ENCODE data around the gene ACP2.

ACP2 gene

GRCh38 chr11:47244448-47245350 lies 3.9 kb downstream of the ACP2 start:
- peak overlapping the region in 2 of 10 experiments; percentile 11 to 35; a peak in 2 of 20 replicates for H3K4me3 ChIP-seq
- H3K4me2 ChIP-seq: peak overlapping the region in 4 of 11 experiments; percentile 47 to 100 (median 96); a peak in 7 of 22 replicates

GRCh38 chr11:47243454-47243853 lies 5.2 kb downstream of the ACP2 start:
- peak overlapping the region in 3 of 11 experiments; percentile 3 to 13 (median 5); a peak in 2 of 22 replicates for H3K9ac ChIP-seq
- H3K4me3 ChIP-seq: no peak overlapping the region
- no peaks in the 10 kb centered on the region for H3K27me3 ChIP-seq
- peaks cover 0 to 12% (median 0%) of the 10 kb centered on the region in 11 experiments; a peak in 2 of 22 replicates for H4K20me1 ChIP-seq
- H3K36me3 ChIP-seq: peaks cover 70 to 90% (median 84%) of the 10 kb centered on the region in 11 experiments
- peak overlapping the region in 3 of 11 experiments; percentile 92 to 100 (median 99); a peak in 3 of 22 replicates for H3K4me2 ChIP-seq
- H3K4me1 ChIP-seq: peaks cover 27 to 85% (median 32%) of the 10 kb centered on the region in 10 experiments
- no peaks in the 10 kb centered on the region for H3K9me3 ChIP-seq (replicated peaks in 1 of 11)
- H3K27ac ChIP-seq: peak overlapping the region in 3 of 11 experiments; percentile 17 to 92 (median 92); a peak in 5 of 22 replicates
- TF ChIP-seq Cebpa-rat (IDR thresholded peaks at IDR 0.05): no peak

More at GRCh38 chr11:47244448-47245350, 3.9 kb downstream of the ACP2 start:
- Histone ChIP-seq H3K27ac (peak overlapping the region in 4 of 11 experiments; percentile 71 to 92 (median 85); a peak in 8 of 22 replicates), H3K4me1 (peaks cover 21 to 78% (median 27%) of the 10 kb centered on the region in 10 experiments), H4K20me1 (peaks cover 0 to 3% (median 0%) of the 10 kb centered on the region in 11 experiments; a peak in 1 of 22 replicates), H3K27me3 (no peaks in the 10 kb centered on the region), H3K9ac (peak overlapping the region in 6 of 11 experiments; percentile 31 to 68 (median 54); a peak in 10 of 22 replicates), H3K36me3 (peaks cover 57 to 78% (median 72%) of the 10 kb centered on the region in 11 experiments), H3K9me3 (replicated peaks in 1 of 11) (no peaks in the 10 kb centered on the region)
- TF ChIP-seq Cebpa-rat (IDR thresholded peaks at IDR 0.05): no peak

GRCh38 chr11:47242596-47243192 lies 5.9 kb downstream of the ACP2 start:
- peaks cover 21 to 89% (median 26%) of the 10 kb centered on the region in 10 experiments for H3K4me1 ChIP-seq
- H3K9ac ChIP-seq: peak overlapping the region in 3 of 11 experiments; percentile 3 to 13 (median 5); a peak in 1 of 22 replicates
- no peak for TF ChIP-seq Cebpa-rat (IDR thresholded peaks at IDR 0.05)
- H3K9me3 ChIP-seq (replicated peaks in 1 of 11): no peaks in the 10 kb centered on the region
- no peaks in the 10 kb centered on the region for H3K27me3 ChIP-seq
- peaks cover 0 to 18% (median 0%) of the 10 kb centered on the region in 11 experiments; a peak in 3 of 22 replicates for H4K20me1 ChIP-seq
- H3K36me3 ChIP-seq: peaks cover 77 to 97% (median 91%) of the 10 kb centered on the region in 11 experiments
- no peak overlapping the region for H3K4me3 ChIP-seq
- H3K4me2 ChIP-seq: peak overlapping the region in 2 of 11 experiments; percentile 99 to 100; a peak in 3 of 22 replicates
- H3K27ac ChIP-seq: peak overlapping the region in 3 of 11 experiments; percentile 17 to 92 (median 92); a peak in 5 of 22 replicates

- Histone ChIP-seq H3K36me3 (peaks cover 84 to 100% (median 93%) of the 10 kb centered on the region in 11 experiments), H3K27ac (peak overlapping the region in 2 of 11 experiments; percentile 92; a peak in 5 of 22 replicates)
Measured at GRCh38 chr11:47241841-47242301, 6.7 kb downstream of the ACP2 start.

GRCh38 chr11:47239852-47240251 lies 8.8 kb downstream of the ACP2 start:
- Histone ChIP-seq H4K20me1 (peaks cover 0 to 18% (median 0%) of the 10 kb centered on the region in 11 experiments; a peak in 3 of 22 replicates), H3K4me3 (no peak overlapping the region), H3K4me2 (peak overlapping the region in 6 of 11 experiments; percentile 17 to 65 (median 39); a peak in 11 of 22 replicates), H3K27me3 (no peaks in the 10 kb centered on the region), H3K36me3 (peaks cover 88 to 100% (median 97%) of the 10 kb centered on the region in 11 experiments), H3K27ac (0 out of 22 replicates have a peak overlapping the region, but pooled peaks of 1 of the 11 experiments have one; percentile 2), H3K9me3 (replicated peaks in 1 of 11) (no peaks in the 10 kb centered on the region), H3K9ac (no peak overlapping the region; a peak in 1 of 22 replicates), H3K4me1 (peaks cover 14 to 77% (median 19%) of the 10 kb centered on the region in 10 experiments)
- TF ChIP-seq Cebpa-rat (IDR thresholded peaks at IDR 0.05): no peak

More at GRCh38 chr11:47241841-47242301, 6.7 kb downstream of the ACP2 start:
- Histone ChIP-seq H3K9ac (peak overlapping the region in 1 of 11 experiments; percentile 13; a peak in 1 of 22 replicates), H3K9me3 (replicated peaks in 1 of 11) (no peaks in the 10 kb centered on the region), H3K4me3 (no peak overlapping the region), H4K20me1 (peaks cover 0 to 18% (median 0%) of the 10 kb centered on the region in 11 experiments; a peak in 3 of 22 replicates), H3K4me1 (peaks cover 14 to 87% (median 19%) of the 10 kb centered on the region in 10 experiments), H3K27me3 (no peaks in the 10 kb centered on the region), H3K4me2 (peak overlapping the region in 2 of 11 experiments; percentile 99 to 100; a peak in 3 of 22 replicates)
- no peak for TF ChIP-seq Cebpa-rat (IDR thresholded peaks at IDR 0.05)

GRCh38 chr11:47236482-47236881 lies 12.1 kb downstream of the ACP2 start:
- H3K9ac ChIP-seq: peak overlapping the region in 1 of 11 experiments; percentile 31; a peak in 2 of 22 replicates
- no peaks in the 10 kb centered on the region for H3K27me3 ChIP-seq
- H3K27ac ChIP-seq: no peak overlapping the region
- H4K20me1 ChIP-seq: peaks cover 0 to 38% (median 0%) of the 10 kb centered on the region in 11 experiments; a peak in 4 of 22 replicates
- peaks cover 65 to 98% (median 88%) of the 10 kb centered on the region in 11 experiments for H3K36me3 ChIP-seq
- H3K4me2 ChIP-seq: peak overlapping the region in 2 of 11 experiments; percentile 3 to 19; a peak in 2 of 22 replicates
- H3K4me3 ChIP-seq: no peak overlapping the region
- no peak for TF ChIP-seq Cebpa-rat (IDR thresholded peaks at IDR 0.05)
- peaks cover 14 to 43% (median 19%) of the 10 kb centered on the region in 10 experiments for H3K4me1 ChIP-seq
- no peaks in the 10 kb centered on the region for H3K9me3 ChIP-seq (replicated peaks in 1 of 11)

GRCh38 chr11:47235163-47235562 lies 13.5 kb downstream of the ACP2 start:
- Histone ChIP-seq H3K4me1 (peaks cover 14 to 41% (median 18%) of the 10 kb centered on the region in 10 experiments), H3K9me3 (replicated peaks in 1 of 11) (no peaks in the 10 kb centered on the region), H3K4me2 (no peak overlapping the region), H3K36me3 (peaks cover 64 to 98% (median 85%) of the 10 kb centered on the region in 11 experiments), H3K27me3 (no peaks in the 10 kb centered on the region), H3K9ac (peak overlapping the region in 2 of 11 experiments; percentile 1 to 8; a peak in 1 of 22 replicates), H4K20me1 (peaks cover 0 to 38% (median 0%) of the 10 kb centered on the region in 11 experiments; a peak in 4 of 22 replicates), H3K27ac (no peak overlapping the region), H3K4me3 (no peak overlapping the region)
- TF ChIP-seq Cebpa-rat (IDR thresholded peaks at IDR 0.05): no peak

- peaks cover 0 to 35% (median 0%) of the 10 kb centered on the region in 11 experiments; a peak in 4 of 22 replicates for H4K20me1 ChIP-seq
- peaks cover 12 to 36% (median 16%) of the 10 kb centered on the region in 10 experiments for H3K4me1 ChIP-seq
- no peaks in the 10 kb centered on the region for H3K9me3 ChIP-seq (replicated peaks in 1 of 11)
- no peak overlapping the region for H3K27ac ChIP-seq
- peak overlapping the region in 2 of 11 experiments; percentile 1 to 8; a peak in 1 of 22 replicates for H3K9ac ChIP-seq
- no peak overlapping the region for H3K4me3 ChIP-seq
- no peak overlapping the region for H3K4me2 ChIP-seq
- peaks cover 59 to 98% (median 85%) of the 10 kb centered on the region in 11 experiments for H3K36me3 ChIP-seq
- no peaks in the 10 kb centered on the region for H3K27me3 ChIP-seq
- TF ChIP-seq Cebpa-rat (IDR thresholded peaks at IDR 0.05): no peak
Measured at GRCh38 chr11:47234669-47235100, 13.9 kb downstream of the ACP2 start.

All from BLaER1 treated with 17β-estradiol and CSF1 and Interleukin-3, amounts not matched to agents 10 nM and 100 nM (cell line).